AG10803 (cell line): ENCODE results near the gene PLCB1.
A peak's percentile ranks its signal among the peaks of the same experiment; 100 is the strongest.

Experiments used
- DNase-seq: peaks from one replicate; pipeline ENCODE4 v3.0.0; 2010; ENCODE audit warnings: low read depth
- H3K4me3 ChIP-seq: 2 replicates; pipeline ENCODE4 v1.5.1; 2011; ENCODE audit warnings: mild to moderate bottlenecking, low read length, control low read depth
- CTCF ChIP-seq: conservative IDR thresholded peaks from 2 replicates; pipeline ENCODE4 v1.5.1; 2011; ENCODE audit warnings: mild to moderate bottlenecking, low read length, control low read depth, inconsistent platforms

The PLCB1 gene

GRCh38 chr20:8602389-8603116 lies 470.5 kb downstream of the PLCB1 start:
- no peak for DNase-seq
- TF ChIP-seq CTCF, result no peak
- H3K4me3 ChIP-seq, result no peak overlapping the region

DNA sequence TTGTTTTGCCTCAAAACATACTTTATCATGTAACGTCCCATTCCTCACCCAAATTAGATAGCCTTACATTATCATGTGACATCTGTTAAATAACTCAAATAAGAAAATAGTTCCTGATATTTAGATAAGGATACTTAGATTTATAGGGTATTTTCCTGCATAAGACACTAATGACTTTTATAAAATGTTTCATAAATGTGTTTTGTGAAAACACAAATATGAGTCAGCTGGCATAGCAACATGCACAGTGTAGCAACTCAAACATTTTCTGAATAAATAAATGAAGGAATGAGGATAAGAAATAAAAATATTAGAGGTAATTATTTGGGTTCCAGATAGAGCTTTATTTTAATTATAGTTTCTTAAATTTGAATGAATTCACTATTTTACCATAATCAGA lies 476.4 kb downstream of the PLCB1 start:
- TF ChIP-seq CTCF, result no peak
- no peak overlapping the region for H3K4me3 ChIP-seq
- DNase-seq, result no peak

GRCh38 chr20:8616792-8617191 lies 484.7 kb downstream of the PLCB1 start:
- peak; percentile 84 for DNase-seq
- TF ChIP-seq CTCF, result no peak
- no peak overlapping the region for H3K4me3 ChIP-seq

DNA sequence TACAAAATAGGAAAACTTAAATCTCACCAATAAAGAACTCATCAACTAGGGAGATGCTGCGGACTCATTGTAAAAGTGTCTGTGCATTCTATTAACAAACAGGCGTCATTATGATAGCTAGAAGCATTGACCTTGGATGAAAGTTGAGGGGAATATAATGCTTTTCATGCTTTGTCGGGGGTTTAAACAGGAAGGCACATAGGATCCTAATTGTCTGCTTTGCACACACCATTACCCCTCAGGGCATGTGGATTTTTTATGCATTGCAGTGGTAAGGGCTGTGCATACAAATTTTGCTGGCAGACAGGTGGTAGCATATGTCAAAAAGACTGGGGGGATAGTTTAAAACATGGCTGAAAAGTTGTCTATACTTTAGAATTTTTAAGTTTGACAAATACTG lies 488.9 kb downstream of the PLCB1 start:
- TF ChIP-seq CTCF, result no peak
- no peak for DNase-seq
- H3K4me3 ChIP-seq, result no peak overlapping the region

GRCh38 chr20:8624046-8624445 lies 492.0 kb downstream of the PLCB1 start:
- no peak overlapping the region for H3K4me3 ChIP-seq
- no peak for DNase-seq
- no peak for TF ChIP-seq CTCF

DNA sequence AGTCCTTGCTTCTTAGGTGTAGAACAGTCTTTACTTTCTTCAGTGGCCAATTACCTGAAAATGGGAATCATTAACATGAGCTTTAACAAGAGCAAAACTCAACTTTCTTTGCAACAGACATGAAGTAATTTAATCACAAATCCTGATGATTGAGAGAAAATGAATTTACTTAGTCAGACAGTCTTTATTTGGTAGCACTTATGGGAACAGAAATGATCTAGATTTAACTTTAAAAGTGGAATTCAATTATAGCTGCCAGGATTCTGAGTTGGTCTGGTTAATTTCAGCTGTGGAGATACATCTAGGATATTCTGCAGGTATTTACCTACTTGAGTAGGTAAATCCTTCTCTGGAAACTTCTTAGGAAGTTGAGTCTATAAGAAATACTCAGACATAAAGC lies 492.6 kb downstream of the PLCB1 start:
- TF ChIP-seq CTCF, result no peak
- DNase-seq, result no peak

GRCh38 chr20:8627340-8628004 lies 495.4 kb downstream of the PLCB1 start:
- no peak for TF ChIP-seq CTCF
- H3K4me3 ChIP-seq, result no peak overlapping the region
- DNase-seq, result no peak

More for the DNA sequence above, 492.6 kb downstream of the PLCB1 start:
- H3K4me3 ChIP-seq, result no peak overlapping the region
